Measurements from ENCODE around the gene UBE2G2. TPM values are rescaled to one million over a fixed set of nuclear protein-coding genes. Genes with fewer than 3 reads are reported as not detected.

UBE2G2 gene
- total RNA-seq, 2 donors from 2014 or later: 124 TPM

GRCh38 chr21:44732263-44732662 lies 69.4 kb downstream of the UBE2G2 start:
- Mint-ChIP-seq H3K4me3 (no peak overlapping the region), H3K27me3 (peaks cover 40% of the 10 kb centered on the region), H3K27ac (peak overlapping the region; percentile 54), H3K4me1 (peaks cover 7% of the 10 kb centered on the region), H3K36me3 (ENCODE audit: low read depth) (peaks cover 2% of the 10 kb centered on the region)
- no peaks in the 10 kb centered on the region for H3K9me3 ChIP-seq (ENCODE audit: control insufficient read depth, low read length, poor library complexity, severe bottlenecking)
- no peak for ATAC-seq
- no peak for DNase-seq

DNA sequence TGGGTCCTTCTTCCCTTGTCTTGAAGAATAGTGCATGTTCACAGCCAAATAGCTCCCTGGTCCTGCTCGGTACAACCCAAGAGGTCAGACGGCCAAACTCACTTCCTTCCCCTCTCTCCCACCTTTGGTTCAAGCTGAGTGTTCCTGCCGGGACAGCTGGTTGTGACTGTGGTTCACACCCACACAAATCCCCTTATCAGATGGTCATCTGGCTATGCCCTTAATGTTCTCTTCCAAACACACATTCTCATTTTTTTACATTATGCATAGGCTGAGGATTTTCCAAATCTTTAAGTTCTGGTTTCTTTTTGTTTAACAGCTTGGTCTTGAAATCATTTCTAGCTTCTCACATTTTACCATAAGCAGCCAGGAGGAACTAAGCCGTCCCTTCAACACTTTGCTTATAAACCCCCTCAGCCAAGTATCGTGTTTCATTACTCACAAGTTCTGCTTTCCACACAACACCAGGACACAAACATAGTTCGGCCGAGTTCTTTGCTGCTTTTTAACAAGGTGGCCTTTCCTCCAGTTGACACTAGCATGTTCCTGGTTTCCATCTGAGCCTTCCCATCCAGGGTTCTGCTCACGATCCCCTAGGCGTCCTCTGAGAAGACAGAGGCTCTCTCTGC lies 70.6 kb downstream of the UBE2G2 start:
- Mint-ChIP-seq H3K4me1 (peaks cover 7% of the 10 kb centered on the region), H3K27me3 (peaks cover 42% of the 10 kb centered on the region), H3K36me3 (ENCODE audit: low read depth) (peaks cover 2% of the 10 kb centered on the region), H3K27ac (no peak overlapping the region), H3K4me3 (no peak overlapping the region)
- H3K9me3 ChIP-seq (ENCODE audit: control insufficient read depth, low read length, poor library complexity, severe bottlenecking): no peaks in the 10 kb centered on the region
- ATAC-seq: no peak
- no peak for DNase-seq

GRCh38 chr21:44730028-44730395 lies 71.6 kb downstream of the UBE2G2 start:
- DNase-seq: no peak
- ATAC-seq: no peak
- Mint-ChIP-seq H3K36me3 (ENCODE audit: low read depth) (peaks cover 2% of the 10 kb centered on the region), H3K27ac (no peak overlapping the region), H3K4me3 (no peak overlapping the region), H3K27me3 (peaks cover 53% of the 10 kb centered on the region), H3K4me1 (peaks cover 7% of the 10 kb centered on the region)
- no peaks in the 10 kb centered on the region for H3K9me3 ChIP-seq (ENCODE audit: control insufficient read depth, low read length, poor library complexity, severe bottlenecking)

GRCh38 chr21:44729336-44730027 lies 72.1 kb downstream of the UBE2G2 start:
- Mint-ChIP-seq H3K27ac (no peak overlapping the region), H3K36me3 (ENCODE audit: low read depth) (peaks cover 2% of the 10 kb centered on the region), H3K27me3 (peaks cover 55% of the 10 kb centered on the region), H3K4me1 (peaks cover 7% of the 10 kb centered on the region), H3K4me3 (no peak overlapping the region)
- no peaks in the 10 kb centered on the region for H3K9me3 ChIP-seq (ENCODE audit: control insufficient read depth, low read length, poor library complexity, severe bottlenecking)
- ATAC-seq: no peak
- no peak for DNase-seq

DNA sequence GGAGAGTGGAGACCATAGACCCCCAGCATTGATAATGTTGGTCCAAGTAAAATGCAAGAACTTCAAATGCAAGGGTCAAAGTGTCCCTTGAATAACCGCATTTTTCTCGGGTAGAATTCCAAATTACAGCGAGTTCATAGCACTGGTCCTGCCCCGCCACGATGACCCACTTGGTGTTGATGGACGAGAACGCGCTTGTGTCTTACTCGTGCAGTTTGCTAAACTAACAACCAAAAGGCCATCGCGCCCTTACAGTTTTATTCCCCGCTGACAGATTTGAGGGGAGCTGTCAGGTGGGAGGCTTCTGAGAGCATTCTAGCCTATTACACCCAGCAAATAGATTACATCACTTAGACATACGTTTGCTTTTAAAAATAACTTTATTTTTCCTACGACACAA lies 72.9 kb downstream of the UBE2G2 start:
- no peak overlapping the region for H3K27ac Mint-ChIP-seq

GRCh38 chr21:44727757-44728156 lies 73.9 kb downstream of the UBE2G2 start:
- Mint-ChIP-seq H3K4me3 (no peak overlapping the region), H3K27ac (peak overlapping the region; percentile 51), H3K36me3 (ENCODE audit: low read depth) (peaks cover 2% of the 10 kb centered on the region), H3K27me3 (peaks cover 60% of the 10 kb centered on the region), H3K4me1 (peaks cover 17% of the 10 kb centered on the region)
- ATAC-seq (no peak), DNase-seq (no peak)
- no peaks in the 10 kb centered on the region for H3K9me3 ChIP-seq (ENCODE audit: control insufficient read depth, low read length, poor library complexity, severe bottlenecking)

More for the DNA sequence above, 72.9 kb downstream of the UBE2G2 start:
- H3K4me3 Mint-ChIP-seq: no peak overlapping the region
- H3K27me3 Mint-ChIP-seq: peaks cover 59% of the 10 kb centered on the region
- H3K36me3 Mint-ChIP-seq (ENCODE audit: low read depth): peaks cover 2% of the 10 kb centered on the region
- DNase-seq: no peak
- peaks cover 9% of the 10 kb centered on the region for H3K4me1 Mint-ChIP-seq
- no peaks in the 10 kb centered on the region for H3K9me3 ChIP-seq (ENCODE audit: control insufficient read depth, low read length, poor library complexity, severe bottlenecking)
- ATAC-seq: no peak

GRCh38 chr21:44727321-44727720 lies 74.3 kb downstream of the UBE2G2 start:
- no peaks in the 10 kb centered on the region for H3K9me3 ChIP-seq (ENCODE audit: control insufficient read depth, low read length, poor library complexity, severe bottlenecking)
- Mint-ChIP-seq H3K27ac (peak overlapping the region; percentile 51), H3K27me3 (peaks cover 63% of the 10 kb centered on the region), H3K4me1 (peaks cover 18% of the 10 kb centered on the region), H3K36me3 (ENCODE audit: low read depth) (peaks cover 2% of the 10 kb centered on the region), H3K4me3 (no peak overlapping the region)
- DNase-seq: no peak
- no peak for ATAC-seq

- Mint-ChIP-seq H3K36me3 (ENCODE audit: low read depth) (no peaks in the 10 kb centered on the region), H3K27me3 (peaks cover 60% of the 10 kb centered on the region), H3K27ac (no peak overlapping the region), H3K4me3 (no peak overlapping the region), H3K4me1 (peaks cover 16% of the 10 kb centered on the region)
- ATAC-seq (no peak), DNase-seq (no peak)
- no peaks in the 10 kb centered on the region for H3K9me3 ChIP-seq (ENCODE audit: control insufficient read depth, low read length, poor library complexity, severe bottlenecking)
Observed at GRCh38 chr21:44726826-44727225, 74.8 kb downstream of the UBE2G2 start.

DNA sequence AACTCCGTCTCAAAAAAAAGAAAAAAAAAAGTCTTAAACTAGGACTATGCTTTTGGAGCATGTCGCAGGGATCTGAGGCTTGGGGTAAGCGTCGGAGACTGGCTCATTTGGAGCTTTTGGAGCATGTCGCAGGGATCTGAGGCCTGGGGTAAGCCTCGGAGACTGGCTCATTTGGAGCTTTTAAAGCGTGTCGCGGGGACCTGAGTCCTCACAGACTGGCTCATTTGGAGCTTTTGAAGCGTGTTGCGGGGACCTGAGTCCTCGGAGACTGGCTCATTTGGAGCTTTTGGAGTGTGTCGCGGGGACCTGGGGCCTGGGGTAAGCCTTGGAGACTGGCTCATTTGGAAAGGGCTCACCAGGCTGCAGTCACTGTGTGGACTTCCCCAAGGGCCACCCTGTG lies 76.7 kb downstream of the UBE2G2 start:
- Mint-ChIP-seq H3K27ac (no peak overlapping the region), H3K27me3 (peaks cover 54% of the 10 kb centered on the region)

GRCh38 chr21:44724196-44724595 lies 77.4 kb downstream of the UBE2G2 start:
- no peak overlapping the region for H3K27ac Mint-ChIP-seq
- DNase-seq: no peak
- ATAC-seq: no peak
- H3K4me3 Mint-ChIP-seq: no peak overlapping the region
- H3K4me1 Mint-ChIP-seq: peaks cover 12% of the 10 kb centered on the region
- H3K27me3 Mint-ChIP-seq: peaks cover 58% of the 10 kb centered on the region
- H3K36me3 Mint-ChIP-seq (ENCODE audit: low read depth): peaks cover 5% of the 10 kb centered on the region
- H3K9me3 ChIP-seq (ENCODE audit: control insufficient read depth, low read length, poor library complexity, severe bottlenecking): no peaks in the 10 kb centered on the region

More for the DNA sequence above, 76.7 kb downstream of the UBE2G2 start:
- Mint-ChIP-seq H3K36me3 (ENCODE audit: low read depth) (peaks cover 3% of the 10 kb centered on the region), H3K4me3 (no peak overlapping the region), H3K4me1 (peaks cover 12% of the 10 kb centered on the region)
- ATAC-seq (no peak), DNase-seq (no peak)
- no peaks in the 10 kb centered on the region for H3K9me3 ChIP-seq (ENCODE audit: control insufficient read depth, low read length, poor library complexity, severe bottlenecking)

DNA sequence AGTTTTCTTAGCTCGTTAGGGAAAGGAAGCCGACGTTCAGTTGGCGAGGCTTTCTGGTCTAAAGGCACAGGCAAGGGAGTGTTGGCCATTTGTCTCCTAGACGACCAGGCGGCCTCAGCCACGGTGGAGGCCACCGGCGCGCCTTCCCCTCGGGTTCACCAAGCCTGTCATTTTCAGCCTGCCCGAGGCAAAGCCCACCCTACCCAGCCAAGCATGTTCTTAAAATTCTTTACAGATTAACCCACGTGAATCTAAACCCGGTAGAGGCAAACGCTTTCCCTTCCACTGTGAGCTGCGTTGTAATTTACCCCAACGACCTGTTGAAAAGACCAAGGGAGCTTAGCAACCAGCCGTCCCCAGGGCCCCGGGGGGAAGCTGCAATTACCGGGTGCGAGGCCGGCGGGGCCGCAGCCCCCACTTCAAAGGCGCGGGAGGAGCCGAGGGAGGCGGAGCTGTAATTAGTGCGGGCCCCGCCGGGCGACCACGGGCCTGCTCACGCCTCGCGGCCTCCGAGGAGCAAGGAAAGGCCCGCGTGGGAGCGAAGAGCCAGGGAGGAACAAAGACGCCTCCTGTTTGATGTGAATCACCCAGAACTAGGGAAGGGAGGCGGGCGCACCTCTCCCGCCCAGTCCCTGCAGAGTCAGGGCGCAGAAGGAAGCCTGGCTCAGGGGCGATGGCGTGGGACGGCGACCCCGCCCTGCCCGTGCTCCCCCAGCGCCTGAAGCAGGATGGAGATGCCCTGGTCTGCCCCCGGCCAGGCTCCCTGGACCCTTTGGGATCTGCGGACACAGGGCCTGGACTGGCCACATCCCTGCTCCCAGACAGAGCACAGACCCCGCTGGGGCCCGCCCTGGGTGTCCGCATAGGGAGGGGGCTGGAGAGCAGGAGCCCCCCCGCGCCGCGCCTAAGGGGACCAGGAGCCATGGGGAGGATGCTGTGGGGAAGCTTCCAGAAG lies 78.2 kb downstream of the UBE2G2 start:
- Mint-ChIP-seq H3K36me3 (ENCODE audit: low read depth) (peaks cover 5% of the 10 kb centered on the region), H3K4me3 (peak overlapping the region; percentile 81), H3K27me3 (peaks cover 66% of the 10 kb centered on the region), H3K27ac (peak overlapping the region; percentile 49), H3K4me1 (peaks cover 14% of the 10 kb centered on the region)
- ATAC-seq (peak; percentile 57), DNase-seq (no peak)
- no peaks in the 10 kb centered on the region for H3K9me3 ChIP-seq (ENCODE audit: control insufficient read depth, low read length, poor library complexity, severe bottlenecking)

DNA sequence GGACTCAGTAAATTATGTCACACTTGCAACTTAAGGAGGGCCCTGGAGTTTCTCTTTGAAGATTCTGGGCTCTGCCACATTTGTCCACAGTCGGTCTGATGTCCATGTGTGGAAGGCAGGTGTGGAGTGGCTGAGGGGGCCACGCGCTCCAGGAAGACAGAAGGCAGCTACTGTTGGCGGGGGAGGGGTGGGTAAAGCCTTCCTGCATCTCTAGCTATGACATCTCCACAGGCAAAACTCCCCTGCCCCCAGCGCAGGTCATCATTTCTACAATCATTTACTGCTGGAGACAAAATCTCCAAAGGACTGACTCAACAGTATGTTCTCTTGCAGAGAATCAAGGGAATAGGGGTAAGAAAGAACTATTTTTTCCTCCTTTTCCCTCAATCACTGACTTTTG lies 78.9 kb downstream of the UBE2G2 start:
- no peak overlapping the region for H3K27ac Mint-ChIP-seq
- H3K36me3 Mint-ChIP-seq (ENCODE audit: low read depth): peaks cover 8% of the 10 kb centered on the region
- H3K27me3 Mint-ChIP-seq: peaks cover 66% of the 10 kb centered on the region
- no peak for DNase-seq
- H3K4me1 Mint-ChIP-seq: peaks cover 14% of the 10 kb centered on the region
- no peak for ATAC-seq
- peak overlapping the region; percentile 81 for H3K4me3 Mint-ChIP-seq
- no peaks in the 10 kb centered on the region for H3K9me3 ChIP-seq (ENCODE audit: control insufficient read depth, low read length, poor library complexity, severe bottlenecking)

DNA sequence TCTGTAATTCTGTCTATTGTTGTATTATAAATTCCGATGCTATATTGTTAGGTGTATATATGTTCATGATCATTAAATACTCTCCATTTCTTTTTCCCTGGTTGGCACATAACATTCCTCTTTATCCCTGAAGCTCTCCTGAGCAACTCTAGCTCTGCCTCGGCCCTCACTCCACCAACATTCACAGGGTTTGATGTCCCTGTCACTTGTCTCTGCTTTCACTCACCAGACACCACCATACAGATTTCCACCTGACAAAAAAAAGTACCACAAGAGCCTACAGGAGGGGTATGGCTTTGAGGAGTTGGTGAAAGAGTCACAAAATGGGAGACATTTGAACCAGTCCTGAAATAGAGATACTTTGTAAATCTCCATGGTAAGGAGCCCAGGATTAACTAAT lies 81.5 kb downstream of the UBE2G2 start:
- no peak for ATAC-seq
- H3K27me3 Mint-ChIP-seq: peaks cover 52% of the 10 kb centered on the region

More for the DNA sequence above, 81.5 kb downstream of the UBE2G2 start:
- H3K9me3 ChIP-seq (ENCODE audit: control insufficient read depth, low read length, poor library complexity, severe bottlenecking): no peaks in the 10 kb centered on the region
- Mint-ChIP-seq H3K4me3 (no peak overlapping the region), H3K27ac (peak overlapping the region; percentile 17), H3K4me1 (peaks cover 14% of the 10 kb centered on the region), H3K36me3 (ENCODE audit: low read depth) (peaks cover 8% of the 10 kb centered on the region)
- DNase-seq: no peak

Measured in T-helper 17 cell (primary cell).